Calu3 (cell line): ENCODE results near the gene KCNT2. TPM values are rescaled to one million over a fixed set of nuclear protein-coding genes. Genes with fewer than 3 reads are reported as not detected.
A peak's percentile ranks its signal among the peaks of the same experiment; 100 is the strongest.

ENCODE experiments used
- BruUV-seq: library from RNA; stranded (reverse); fragments of 400-500 nt; replicated peaks from 2 replicates; lab custom pipeline; 2021; lab: Mats Ljungman, UMichigan
- CTCF ChIA-PET: fragments of 300-600 bp; sonication (Branson Sonifier 250); formaldehyde crosslinking; loops from one replicate; lab custom pipeline; 2022; ENCODE audit warnings: antibody characterized with exemption; lab: Charles Lee
- DNase-seq: peaks from one replicate; pipeline ENCODE4 v3.0.0; 2022
- H3K27ac Mint-ChIP-seq: one replicate; pipeline ENCODE4 v1.8.0; 2022; ENCODE audit warnings: mixed read lengths; ENCODE audit not compliant: unreplicated experiment
- H3K27me3 Mint-ChIP-seq: one replicate; pipeline ENCODE4 v1.8.0; 2022; ENCODE audit warnings: mixed read lengths; ENCODE audit not compliant: unreplicated experiment
- H3K36me3 Mint-ChIP-seq: one replicate; pipeline ENCODE4 v1.8.0; 2022; ENCODE audit warnings: mild to moderate bottlenecking, moderate library complexity, mixed read lengths; ENCODE audit not compliant: insufficient read depth, unreplicated experiment
- H3K4me1 Mint-ChIP-seq: one replicate; pipeline ENCODE4 v1.8.0; 2022; ENCODE audit warnings: mild to moderate bottlenecking, low read depth, mixed read lengths; ENCODE audit not compliant: unreplicated experiment
- H3K4me3 Mint-ChIP-seq: one replicate; pipeline ENCODE4 v1.8.0; 2022; ENCODE audit warnings: mild to moderate bottlenecking, low read depth, moderate library complexity, mixed read lengths; ENCODE audit not compliant: unreplicated experiment
- H3K9me3 Mint-ChIP-seq: one replicate; pipeline ENCODE4 v1.8.0; 2022; ENCODE audit warnings: low read depth, mixed read lengths; ENCODE audit not compliant: unreplicated experiment
- intact Hi-C: fragments of 100-400 bp; cut with micrococcal nuclease; formaldehyde crosslinking; loops from one replicate; pipeline ENCODE4 v1.10.0; 2022; ENCODE audit not compliant: unreplicated experiment
- total RNA-seq: library from RNA; stranded (reverse); gene quantifications from 2 replicates; pipeline ENCODE4 v1.2.3, GENCODE V29; 2022
- TF ChIP-seq, protein P1 (sequence below): fragments of 200-600 bp; IDR thresholded peaks from one replicate; pipeline ENCODE4 v1.8.0; 2022; ENCODE audit warnings: antibody characterized with exemption; ENCODE audit not compliant: unreplicated experiment

Gene KCNT2
- total RNA-seq, 1 experiment from 2014 or later, result 3.3 TPM

GRCh38 chr1:196196486-196196885 is 411.8 kb downstream of the KCNT2 start:
- TF ChIP-seq, protein P1, sequence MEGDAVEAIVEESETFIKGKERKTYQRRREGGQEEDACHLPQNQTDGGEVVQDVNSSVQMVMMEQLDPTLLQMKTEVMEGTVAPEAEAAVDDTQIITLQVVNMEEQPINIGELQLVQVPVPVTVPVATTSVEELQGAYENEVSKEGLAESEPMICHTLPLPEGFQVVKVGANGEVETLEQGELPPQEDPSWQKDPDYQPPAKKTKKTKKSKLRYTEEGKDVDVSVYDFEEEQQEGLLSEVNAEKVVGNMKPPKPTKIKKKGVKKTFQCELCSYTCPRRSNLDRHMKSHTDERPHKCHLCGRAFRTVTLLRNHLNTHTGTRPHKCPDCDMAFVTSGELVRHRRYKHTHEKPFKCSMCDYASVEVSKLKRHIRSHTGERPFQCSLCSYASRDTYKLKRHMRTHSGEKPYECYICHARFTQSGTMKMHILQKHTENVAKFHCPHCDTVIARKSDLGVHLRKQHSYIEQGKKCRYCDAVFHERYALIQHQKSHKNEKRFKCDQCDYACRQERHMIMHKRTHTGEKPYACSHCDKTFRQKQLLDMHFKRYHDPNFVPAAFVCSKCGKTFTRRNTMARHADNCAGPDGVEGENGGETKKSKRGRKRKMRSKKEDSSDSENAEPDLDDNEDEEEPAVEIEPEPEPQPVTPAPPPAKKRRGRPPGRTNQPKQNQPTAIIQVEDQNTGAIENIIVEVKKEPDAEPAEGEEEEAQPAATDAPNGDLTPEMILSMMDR, result no peak
- Mint-ChIP-seq H3K4me3 (no peak overlapping the region), H3K27ac (no peak overlapping the region), H3K4me1 (peaks cover 7% of the 10 kb centered on the region), H3K36me3 (no peaks in the 10 kb centered on the region), H3K9me3 (peaks cover 7% of the 10 kb centered on the region), H3K27me3 (no peaks in the 10 kb centered on the region)
- intact Hi-C loops, result no loop called here
- CTCF ChIA-PET, result no interaction called here
- no TSS peak for BruUV-seq
- DNase-seq, result no peak

DNA sequence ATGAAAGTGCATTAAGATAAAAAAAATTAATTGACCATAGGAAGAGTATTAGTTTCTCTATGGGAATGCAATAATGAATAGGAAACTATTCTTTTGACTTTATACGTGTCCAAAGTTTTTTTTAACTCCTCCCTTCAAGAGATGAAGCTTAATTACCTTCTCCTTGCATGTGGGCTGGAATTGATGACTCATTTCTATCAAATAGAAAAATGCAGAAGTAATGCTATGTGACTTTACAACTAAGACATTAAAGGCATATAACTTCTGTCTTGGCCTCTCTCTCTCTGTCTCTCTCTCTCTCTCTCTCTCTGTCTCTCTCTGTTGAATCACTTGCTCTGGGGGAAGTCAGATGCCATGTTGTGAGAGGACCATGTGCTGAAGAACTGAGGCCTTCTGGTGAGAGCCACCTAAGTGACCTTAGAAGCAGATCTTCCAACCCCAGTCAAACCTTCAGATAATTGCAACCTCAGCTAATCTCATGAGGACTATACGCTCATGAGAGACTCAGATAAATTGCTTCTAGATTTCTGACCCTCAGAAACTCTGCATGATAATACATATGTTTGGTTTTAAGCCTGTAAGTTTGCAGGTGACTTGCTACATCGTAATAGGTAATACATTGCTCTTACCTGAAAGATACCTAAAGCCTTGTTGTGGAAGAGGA is 414.2 kb downstream of the KCNT2 start:
- intact Hi-C loops, result no loop called here
- no peak for DNase-seq
- Mint-ChIP-seq H3K4me3 (no peak overlapping the region), H3K9me3 (peaks cover 12% of the 10 kb centered on the region), H3K27me3 (no peaks in the 10 kb centered on the region), H3K27ac (no peak overlapping the region), H3K36me3 (no peaks in the 10 kb centered on the region), H3K4me1 (peaks cover 7% of the 10 kb centered on the region)
- BruUV-seq, result no TSS peak
- CTCF ChIA-PET, result no interaction called here
- TF ChIP-seq, protein P1, result no peak

DNA sequence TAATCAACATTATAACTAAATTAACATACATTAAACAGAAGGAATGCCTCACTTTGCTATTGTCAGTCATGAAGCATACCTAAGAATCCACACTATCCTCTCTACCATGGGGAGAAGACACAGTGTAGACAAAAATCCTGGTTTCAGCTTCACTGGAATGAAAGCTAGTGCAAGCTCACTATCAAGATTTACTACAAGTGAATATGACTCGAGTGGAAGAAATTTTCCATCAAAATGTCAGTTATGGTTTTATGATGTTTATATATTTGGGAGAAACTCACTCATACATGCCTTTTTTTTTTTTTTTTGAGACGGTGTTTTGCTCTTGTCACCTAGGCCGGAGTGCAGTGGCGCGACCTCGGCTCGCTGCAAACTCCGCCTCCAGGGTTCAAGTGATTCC is 424.3 kb downstream of the KCNT2 start:
- Mint-ChIP-seq H3K9me3 (peaks cover 4% of the 10 kb centered on the region), H3K27ac (no peak overlapping the region), H3K27me3 (no peaks in the 10 kb centered on the region), H3K4me1 (peaks cover 25% of the 10 kb centered on the region), H3K4me3 (no peak overlapping the region), H3K36me3 (peaks cover 7% of the 10 kb centered on the region)
- intact Hi-C loops, result no loop called here
- CTCF ChIA-PET, result interaction anchor here (0.7 kb wide), 1 partner anchor 70 kb away, joined by 3 read pairs; no protein-coding TSS in a partner anchor
- DNase-seq, result no peak
- TF ChIP-seq, protein P1, result no peak
- no TSS peak for BruUV-seq

DNA sequence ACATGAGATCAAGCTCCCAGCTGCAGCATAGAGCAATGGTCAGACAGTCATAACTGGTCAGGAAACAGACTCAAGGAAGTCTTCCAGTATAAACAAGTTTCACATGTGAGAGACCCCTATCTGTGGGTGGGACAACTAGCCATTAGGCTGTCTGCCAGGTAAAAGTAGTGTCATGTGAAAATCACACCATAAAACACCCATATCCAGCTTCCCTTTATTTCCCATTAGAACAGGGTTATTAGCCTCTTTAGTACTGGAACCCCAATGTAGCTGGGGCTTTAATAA is 426.7 kb downstream of the KCNT2 start:
- Mint-ChIP-seq H3K27me3 (no peaks in the 10 kb centered on the region), H3K36me3 (peaks cover 7% of the 10 kb centered on the region), H3K4me1 (peaks cover 27% of the 10 kb centered on the region), H3K27ac (peak overlapping the region; percentile 27), H3K9me3 (peaks cover 4% of the 10 kb centered on the region), H3K4me3 (no peak overlapping the region)
- intact Hi-C loops, result no loop called here
- TF ChIP-seq, protein P1, result no peak
- no TSS peak for BruUV-seq
- CTCF ChIA-PET, result no interaction called here
- no peak for DNase-seq
